Esophagus squamous epithelium (tissue), 4 donors: ENCODE data around the gene GLIPR2.

Experiments
- CTCF ChIP-seq, 6 experiments: fragments of 450-650 bp in 4 of 6; fragments of 200-600 bp in 2 of 6; sonication (generic) in 2 of 6; IDR thresholded peaks; one replicate each; pipeline ENCODE4 v1.5.1; 2016 to 2019; ENCODE audit warnings: antibody characterized with exemption in 6 of 6, mild to moderate bottlenecking in 4 of 6, moderate library complexity in 4 of 6
- POLR2A ChIP-seq, 4 donors: fragments of 450-650 bp; IDR thresholded peaks; one replicate each; pipeline ENCODE4 v1.6.1; 2017; ENCODE audit warnings: antibody characterized with exemption in 4 of 4, mild to moderate bottlenecking in 4 of 4, moderate library complexity in 3 of 4

- TF ChIP-seq CTCF (IDR thresholded peaks at IDR 0.05) (no peak), POLR2A (IDR thresholded peaks at IDR 0.05) (no peak)
Measured at GRCh38 chr9:36135741-36136271, 727 bp upstream of the GLIPR2 start.
